IMR-90 (cell line): ENCODE measurements around the gene ADD2. TPM values are rescaled to one million over a fixed set of nuclear protein-coding genes. Genes with fewer than 3 reads are reported as not detected.

Source experiments
- ATAC-seq: fragments of 200-7000 bp; cut with Tn5 transposase; 2 replicates; pipeline ENCODE4 v1.9.1; 2020; ENCODE audit warnings: low read depth, mild to moderate bottlenecking, moderate library complexity
- BruUV-seq: library from RNA; stranded (reverse); fragments of 400-500 nt; replicated peaks from 2 replicates; lab custom pipeline; 2021; lab: Mats Ljungman, UMichigan
- CTCF ChIA-PET: fragments of 300-600 bp; formaldehyde crosslinking; extraction: SDS; loops from one replicate; lab custom pipeline; 2021; ENCODE audit warnings: antibody characterized with exemption; lab: Yijun Ruan, JAX
- POLR2A ChIA-PET: fragments of 300-600 bp; sonication (Branson Sonifier 250); formaldehyde crosslinking; loops from one replicate; lab custom pipeline; 2022; ENCODE audit warnings: antibody characterized with exemption; ENCODE audit not compliant: unreplicated experiment; lab: Charles Lee
- DNase-seq: peaks from one replicate; pipeline ENCODE4 v3.0.0; 2013
- H2AFZ ChIP-seq: replicated peaks from 2 replicates; pipeline ENCODE3; 2013; ENCODE audit warnings: low read length, mild to moderate bottlenecking; ENCODE audit not compliant: poor library complexity
- H2AK5ac ChIP-seq: 2 replicates; pipeline ENCODE4 v1.6.1; 2013; ENCODE audit warnings: low read depth, low read length, inconsistent platforms
- H2AK9ac ChIP-seq: replicated peaks from 2 replicates; pipeline ENCODE3; 2013; ENCODE audit warnings: mild to moderate bottlenecking, low read depth, low read length, moderate library complexity; ENCODE audit not compliant: poor library complexity
- H2BK120ac ChIP-seq: 2 replicates; pipeline ENCODE4 v1.6.1; 2013; ENCODE audit warnings: low read depth, low read length, inconsistent platforms
- H2BK15ac ChIP-seq: 3 replicates; pipeline ENCODE4 v1.6.1; 2013; ENCODE audit warnings: low read depth, low read length, inconsistent platforms
- H2BK20ac ChIP-seq: 2 replicates; pipeline ENCODE4 v1.6.1; 2013; ENCODE audit warnings: low read depth, mild to moderate bottlenecking, inconsistent platforms, low read length, moderate library complexity
- H2BK5ac ChIP-seq: 2 replicates; pipeline ENCODE4 v1.6.1; 2013; ENCODE audit warnings: mild to moderate bottlenecking, low read depth, low read length, inconsistent platforms; ENCODE audit not compliant: poor library complexity, severe bottlenecking
- H3K14ac ChIP-seq: replicated peaks from 2 replicates; pipeline ENCODE4 v1.6.1; 2013; ENCODE audit warnings: low read depth, low read length, inconsistent platforms
- H3K18ac ChIP-seq: 2 replicates; pipeline ENCODE4 v1.6.1; 2013; ENCODE audit warnings: low read depth, low read length, control low read depth
- H3K23ac ChIP-seq: 2 replicates; pipeline ENCODE4 v1.6.1; 2013; ENCODE audit warnings: low read depth, low read length, inconsistent platforms
- H3K27ac ChIP-seq: 2 replicates; pipeline ENCODE4 v1.5.1; 2013; ENCODE audit warnings: mild to moderate bottlenecking, control low read depth, low read length; ENCODE audit not compliant: insufficient read depth
- H3K27me3 ChIP-seq: 2 replicates; pipeline ENCODE4 v1.6.1; 2013; ENCODE audit warnings: low read length; ENCODE audit not compliant: control insufficient read depth, insufficient read depth
- H3K36me3 ChIP-seq: 2 replicates; pipeline ENCODE4 v1.6.1; 2013; ENCODE audit warnings: low read length, mixed read lengths; ENCODE audit not compliant: control insufficient read depth, insufficient read depth
- H3K4ac ChIP-seq: 2 replicates; pipeline ENCODE4 v1.6.1; 2013; ENCODE audit warnings: low read depth, low read length, inconsistent platforms
- H3K4me1 ChIP-seq: 2 replicates; pipeline ENCODE4 v1.6.1; 2013; ENCODE audit warnings: low read length, mixed read lengths; ENCODE audit not compliant: control insufficient read depth, insufficient read depth
- H3K4me2 ChIP-seq: 2 replicates; pipeline ENCODE4 v1.6.1; 2013; ENCODE audit warnings: low read depth, mild to moderate bottlenecking, control low read depth, low read length, moderate library complexity
- H3K4me3 ChIP-seq: 2 replicates; pipeline ENCODE4 v1.5.1; 2013; ENCODE audit warnings: low read depth, mild to moderate bottlenecking, control low read depth, low read length, moderate library complexity; ENCODE audit not compliant: insufficient read depth
- H3K56ac ChIP-seq: 2 replicates; pipeline ENCODE4 v1.6.1; 2013; ENCODE audit warnings: low read length, inconsistent platforms; ENCODE audit not compliant: insufficient read depth; ENCODE audit errors: extremely low read depth
- H3K79me1 ChIP-seq, 2 experiments: 2 replicates each; pipeline ENCODE4 v1.6.1; 2013; ENCODE audit warnings: low read length in 2 of 2, inconsistent platforms in 1 of 2, low read depth in 1 of 2
- H3K9ac ChIP-seq: 2 replicates; pipeline ENCODE4 v1.6.1; 2013; ENCODE audit warnings: low read depth, low read length, control low read depth
- H3K9me1 ChIP-seq: 2 replicates; pipeline ENCODE4 v1.6.1; 2013; ENCODE audit warnings: low read length, inconsistent platforms; ENCODE audit not compliant: insufficient read depth
- H3K9me3 ChIP-seq: 2 replicates; pipeline ENCODE4 v1.6.1; 2013; ENCODE audit warnings: low read length; ENCODE audit not compliant: control insufficient read depth, insufficient read depth
- H4K20me1 ChIP-seq: 2 replicates; pipeline ENCODE4 v1.6.1; 2013; ENCODE audit warnings: low read length, inconsistent platforms; ENCODE audit not compliant: insufficient read depth
- H4K5ac ChIP-seq: 2 replicates; pipeline ENCODE4 v1.6.1; 2013; ENCODE audit warnings: mild to moderate bottlenecking, low read depth, low read length, control low read depth
- H4K8ac ChIP-seq, 2 experiments: 2 replicates each; pipeline ENCODE4 v1.6.1; 2013; ENCODE audit warnings: low read depth in 2 of 2, low read length in 2 of 2, control low read depth in 1 of 2, inconsistent platforms in 1 of 2
- H4K91ac ChIP-seq: 2 replicates; pipeline ENCODE4 v1.6.1; 2013; ENCODE audit warnings: low read depth, low read length, inconsistent platforms; ENCODE audit not compliant: insufficient read depth
- BHLHE40 ChIP-seq: fragments of 150-350 bp; IDR thresholded peaks from 2 replicates; pipeline ENCODE4 v1.6.1; 2016; ENCODE audit warnings: mild to moderate bottlenecking, low read depth, low read length
- CEBPB ChIP-seq: IDR thresholded peaks from 2 replicates; pipeline ENCODE4 v1.6.1; 2012; ENCODE audit warnings: low read depth, low read length, improper control_type of control experiment
- CHD1 ChIP-seq: IDR thresholded peaks from 2 replicates; pipeline ENCODE4 v1.6.1; 2012; ENCODE audit warnings: low read depth, low read length, improper control_type of control experiment
- ELK1 ChIP-seq: fragments of 150-350 bp; IDR thresholded peaks from 2 replicates; pipeline ENCODE4 v1.6.1; 2016; ENCODE audit warnings: low read depth, mild to moderate bottlenecking, low read length, moderate library complexity, borderline replicate concordance
- FOS ChIP-seq: fragments of 150-350 bp; IDR thresholded peaks from 2 replicates; pipeline ENCODE4 v1.6.1; 2016; ENCODE audit warnings: low read depth, low read length
- MAFK ChIP-seq: IDR thresholded peaks from 2 replicates; pipeline ENCODE4 v1.6.1; 2012; ENCODE audit warnings: low read depth, low read length, improper control_type of control experiment
- MAZ ChIP-seq: IDR thresholded peaks from 2 replicates; pipeline ENCODE4 v1.6.1; 2012; ENCODE audit warnings: low read depth, mild to moderate bottlenecking, low read length, improper control_type of control experiment, moderate library complexity, borderline replicate concordance
- MXI1 ChIP-seq: IDR thresholded peaks from 2 replicates; pipeline ENCODE4 v1.6.1; 2012; ENCODE audit warnings: low read depth, mild to moderate bottlenecking, low read length, moderate library complexity, borderline replicate concordance
- NFE2L2 ChIP-seq: fragments of 150-350 bp; IDR thresholded peaks from 2 replicates; pipeline ENCODE4 v1.6.1; 2016; ENCODE audit warnings: low read depth, mild to moderate bottlenecking, low read length
- POLR2A ChIP-seq: IDR thresholded peaks from 2 replicates; pipeline ENCODE4 v1.6.1; 2012; ENCODE audit warnings: mild to moderate bottlenecking, low read depth, low read length
- RAD21 ChIP-seq: IDR thresholded peaks from 2 replicates; pipeline ENCODE4 v1.6.1; 2012; ENCODE audit warnings: low read length, improper control_type of control experiment
- RCOR1 ChIP-seq: IDR thresholded peaks from 2 replicates; pipeline ENCODE4 v1.6.1; 2012; ENCODE audit warnings: mild to moderate bottlenecking, low read length, improper control_type of control experiment; ENCODE audit not compliant: insufficient replicate concordance
- RFX5 ChIP-seq: IDR thresholded peaks from 2 replicates; pipeline ENCODE4 v1.8.0; 2012; ENCODE audit warnings: low read depth, mild to moderate bottlenecking, low read length, moderate library complexity
- SMC3 ChIP-seq: fragments of 150-350 bp; IDR thresholded peaks from 2 replicates; pipeline ENCODE4 v1.6.1; 2016; ENCODE audit warnings: low read depth, mild to moderate bottlenecking, antibody characterized with exemption, low read length, moderate library complexity
- USF2 ChIP-seq: fragments of 150-350 bp; IDR thresholded peaks from 2 replicates; pipeline ENCODE4 v1.6.1; 2017; ENCODE audit warnings: mild to moderate bottlenecking, antibody characterized with exemption, low read length, low read depth
- WGBS, 2 experiments: methylation state at CpG; one replicate each; pipeline versions ENCODE4 v1.1.5 to v1.1.7; 2013; ENCODE audit warnings: missing lambda C conversion rate in 2 of 2; ENCODE audit not compliant: insufficient read length in 1 of 2; ENCODE audit errors: extremely low coverage in 2 of 2; 5-methylcytosine and 5-hydroxymethylcytosine counted together
- dilution Hi-C: fragments of 300-500 bp; cut with HindIII; formaldehyde crosslinking; loops from one replicate; pipeline ENCODE4 v1.14.3; 2018; ENCODE audit warnings: low sequenced_read_pairs; ENCODE audit not compliant: unreplicated experiment
- in situ Hi-C: fragments of 300-500 bp; cut with MboI; formaldehyde crosslinking; loops from 3 replicates; pipeline ENCODE4 v1.14.3; 2019; ENCODE audit warnings: low sequenced_read_pairs, inconsistent platforms, mixed read lengths
- intact Hi-C: fragments of 100-400 bp; cut with micrococcal nuclease; formaldehyde crosslinking; loops from 2 replicates; pipeline ENCODE4 v1.10.0; 2022
- polyA plus RNA-seq, 3 experiments: library from polyadenylated mRNA; depleted of rRNA; stranded (reverse); fragments of >200 nt; gene quantifications; 2 replicates each; pipeline ENCODE4 v1.2.3, GENCODE V29; 2012; ENCODE audit warnings: low replicate concordance in 1 of 3
- total RNA-seq: library from RNA; depleted of rRNA; stranded (reverse); fragments of >200 nt; gene quantifications from 2 replicates; pipeline ENCODE4 v1.2.3, GENCODE V29; 2012
- TF ChIP-seq, protein P1 (sequence below): conservative IDR thresholded peaks from 2 replicates; pipeline ENCODE4 v1.5.1; 2012; ENCODE audit warnings: mild to moderate bottlenecking, low read depth, low read length, improper control_type of control experiment

Gene ADD2
- total and polyA plus RNA-seq, 2 of the 4 experiments (the other 2 are of a cell fraction): not detected

- Histone ChIP-seq H4K91ac (no peak overlapping the region), H4K5ac (no peak overlapping the region), H3K4me1 (no peaks in the 10 kb centered on the region), H2AFZ (no peak overlapping the region), H3K4me2 (no peak overlapping the region), H2BK120ac (no peak overlapping the region), H3K9ac (no peak overlapping the region), H3K18ac (no peak overlapping the region), H3K27me3 (peaks cover 15% of the 10 kb centered on the region), H3K9me1 (no peaks in the 10 kb centered on the region), H2BK5ac (no peak overlapping the region), H4K20me1 (no peaks in the 10 kb centered on the region), H4K8ac (no peak overlapping the region), H3K56ac (no peak overlapping the region), H3K4me3 (no peak overlapping the region), H2AK9ac (no peak overlapping the region), H3K23ac (no peak overlapping the region), H3K14ac (no peak overlapping the region), H3K27ac (no peak overlapping the region), H3K79me1 (no peaks in the 10 kb centered on the region), H2AK5ac (no peak overlapping the region), H3K36me3 (no peaks in the 10 kb centered on the region), H2BK20ac (no peak overlapping the region), H2BK15ac (no peak overlapping the region), H3K9me3 (no peaks in the 10 kb centered on the region), H3K4ac (no peak overlapping the region)
- ChIA-PET CTCF (interaction anchor here (1.3 to 3.6 kb wide), 2 partner anchors 28 to 316 kb away, joined by 3 to 36 read pairs; partner anchors contain the start of gene FAM136A), POLR2A (no interaction called here)
- WGBS, 2 experiments: 29% methylated on average over 1 of the region's 3 CpGs; no CpG with 5 or more reads in 1 of the 2 experiments
- BruUV-seq: no TSS peak
- dilution Hi-C loops: no loop called here
- ATAC-seq (no peak), DNase-seq (no peak)
- in situ Hi-C loops: loop anchor here (10.0 kb wide), 1 partner anchor 274 kb away; no protein-coding TSS in a partner anchor
- intact Hi-C loops: no loop called here
- no peak for TF ChIP-seq MAFK
- TF ChIP-seq CEBPB: no peak
- TF ChIP-seq RAD21: no peak
- TF ChIP-seq FOS: no peak
- no peak for TF ChIP-seq ELK1
- no peak for TF ChIP-seq MAZ
- TF ChIP-seq RCOR1: no peak
- TF ChIP-seq, protein P1, sequence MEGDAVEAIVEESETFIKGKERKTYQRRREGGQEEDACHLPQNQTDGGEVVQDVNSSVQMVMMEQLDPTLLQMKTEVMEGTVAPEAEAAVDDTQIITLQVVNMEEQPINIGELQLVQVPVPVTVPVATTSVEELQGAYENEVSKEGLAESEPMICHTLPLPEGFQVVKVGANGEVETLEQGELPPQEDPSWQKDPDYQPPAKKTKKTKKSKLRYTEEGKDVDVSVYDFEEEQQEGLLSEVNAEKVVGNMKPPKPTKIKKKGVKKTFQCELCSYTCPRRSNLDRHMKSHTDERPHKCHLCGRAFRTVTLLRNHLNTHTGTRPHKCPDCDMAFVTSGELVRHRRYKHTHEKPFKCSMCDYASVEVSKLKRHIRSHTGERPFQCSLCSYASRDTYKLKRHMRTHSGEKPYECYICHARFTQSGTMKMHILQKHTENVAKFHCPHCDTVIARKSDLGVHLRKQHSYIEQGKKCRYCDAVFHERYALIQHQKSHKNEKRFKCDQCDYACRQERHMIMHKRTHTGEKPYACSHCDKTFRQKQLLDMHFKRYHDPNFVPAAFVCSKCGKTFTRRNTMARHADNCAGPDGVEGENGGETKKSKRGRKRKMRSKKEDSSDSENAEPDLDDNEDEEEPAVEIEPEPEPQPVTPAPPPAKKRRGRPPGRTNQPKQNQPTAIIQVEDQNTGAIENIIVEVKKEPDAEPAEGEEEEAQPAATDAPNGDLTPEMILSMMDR: no peak
- no peak for TF ChIP-seq NFE2L2
- no peak for TF ChIP-seq SMC3
- TF ChIP-seq RFX5: no peak
- TF ChIP-seq MXI1: no peak
- no peak for TF ChIP-seq CHD1
- TF ChIP-seq POLR2A: no peak
- TF ChIP-seq USF2: no peak
- no peak for TF ChIP-seq BHLHE40
Measured at GRCh38 chr2:70619167-70619566, 148.8 kb downstream of the ADD2 start.
